Activated naive CD4-positive, alpha-beta T cell treated with anti-CD3 and anti-CD28 coated beads for 36 hours (primary cell): Measurements from ENCODE around the gene ENTREP1. TPM values are rescaled to one million over a fixed set of nuclear protein-coding genes. Genes with fewer than 3 reads are reported as not detected.
A peak's percentile ranks its signal among the peaks of the same experiment; 100 is the strongest.

Experiments
- CTCF ChIA-PET: fragments of 350-600 bp; sonication (Branson Sonifier 250); formaldehyde crosslinking; loops from one replicate; lab custom pipeline; 2021; ENCODE audit warnings: antibody characterized with exemption; lab: Charles Lee
- DNase-seq: peaks from one replicate; pipeline ENCODE4 v3.0.0-alpha.2; 2020
- H3K27ac Mint-ChIP-seq: one replicate; pipeline ENCODE4 v1.8.0; 2021; ENCODE audit warnings: mild to moderate bottlenecking, mixed read lengths
- H3K27me3 Mint-ChIP-seq: one replicate; pipeline ENCODE4 v1.8.0; 2021; ENCODE audit warnings: low read depth, mixed read lengths
- H3K36me3 Mint-ChIP-seq: one replicate; pipeline ENCODE4 v1.8.0; 2021; ENCODE audit warnings: low read depth, mixed read lengths
- H3K4me1 Mint-ChIP-seq: one replicate; pipeline ENCODE4 v1.8.0; 2021; ENCODE audit warnings: low read depth, mixed read lengths
- H3K4me3 Mint-ChIP-seq: one replicate; pipeline ENCODE4 v1.8.0; 2021; ENCODE audit warnings: mild to moderate bottlenecking, moderate library complexity, mixed read lengths
- H3K9me3 Mint-ChIP-seq: one replicate; pipeline ENCODE4 v1.8.0; 2021; ENCODE audit warnings: mixed read lengths
- intact Hi-C: fragments of 100-400 bp; cut with micrococcal nuclease; formaldehyde crosslinking; loops from one replicate; pipeline ENCODE4 v1.15.1; 2023
- total RNA-seq, 2 experiments: library from RNA; stranded (reverse); gene quantifications; one replicate each; pipeline ENCODE4 v1.2.3, GENCODE V29; 2021

The ENTREP1 gene
- not detected for total RNA-seq

- peak within 1 kb of the TSS; percentile 41 for H3K4me3 Mint-ChIP-seq
- CTCF ChIA-PET = no interaction called here
- peaks cover 40% of the 10 kb centered on the region for H3K27me3 Mint-ChIP-seq
- no peaks in the 10 kb centered on the region for H3K36me3 Mint-ChIP-seq
- no peak within 1 kb of the TSS for H3K27ac Mint-ChIP-seq
- no peak for DNase-seq
- H3K9me3 Mint-ChIP-seq = no peaks in the 10 kb centered on the region
- H3K4me1 Mint-ChIP-seq = peaks cover 10% of the 10 kb centered on the region
- intact Hi-C loops = no loop called here
Measured at GRCh38 chr9:69324549-69325401, at the start of gene ENTREP1. TSS of gene ENTREP1 (plus strand) at chr9:69325215. CDS start at chr9:69325310, 95 bp downstream.

- no peak overlapping the region for H3K4me3 Mint-ChIP-seq
- DNase-seq = no peak
- H3K36me3 Mint-ChIP-seq = peaks cover 2% of the 10 kb centered on the region
- CTCF ChIA-PET = no interaction called here
- intact Hi-C loops = no loop called here
- no peak overlapping the region for H3K27ac Mint-ChIP-seq
- no peaks in the 10 kb centered on the region for H3K4me1 Mint-ChIP-seq
- peaks cover 11% of the 10 kb centered on the region for H3K9me3 Mint-ChIP-seq
- peaks cover 13% of the 10 kb centered on the region for H3K27me3 Mint-ChIP-seq
Measured at GRCh38 chr9:69276775-69277174, 48.2 kb upstream of the ENTREP1 start.

GRCh38 chr9:69279084-69279731, 45.8 kb upstream of the ENTREP1 start:
- Mint-ChIP-seq H3K4me3 (no peak overlapping the region), H3K36me3 (peaks cover 2% of the 10 kb centered on the region), H3K9me3 (peaks cover 11% of the 10 kb centered on the region), H3K27ac (no peak overlapping the region), H3K27me3 (peaks cover 20% of the 10 kb centered on the region), H3K4me1 (no peaks in the 10 kb centered on the region)
- intact Hi-C loops = no loop called here
- DNase-seq = peak; percentile 48
- CTCF ChIA-PET = no interaction called here

- CTCF ChIA-PET = no interaction called here
- Mint-ChIP-seq H3K27me3 (peaks cover 19% of the 10 kb centered on the region), H3K4me1 (no peaks in the 10 kb centered on the region), H3K9me3 (peaks cover 9% of the 10 kb centered on the region), H3K27ac (no peak overlapping the region), H3K4me3 (no peak overlapping the region), H3K36me3 (peaks cover 2% of the 10 kb centered on the region)
- no peak for DNase-seq
- intact Hi-C loops = no loop called here
Measured at GRCh38 chr9:69279733-69280132, 45.3 kb upstream of the ENTREP1 start.

- Mint-ChIP-seq H3K36me3 (no peaks in the 10 kb centered on the region), H3K27me3 (peaks cover 29% of the 10 kb centered on the region), H3K4me3 (no peak overlapping the region), H3K27ac (no peak overlapping the region), H3K9me3 (peaks cover 4% of the 10 kb centered on the region), H3K4me1 (no peaks in the 10 kb centered on the region)
- no peak for DNase-seq
- intact Hi-C loops = no loop called here
- CTCF ChIA-PET = no interaction called here
Measured at GRCh38 chr9:69283003-69283402, 42.0 kb upstream of the ENTREP1 start.

- CTCF ChIA-PET = no interaction called here
- Mint-ChIP-seq H3K9me3 (no peaks in the 10 kb centered on the region), H3K36me3 (no peaks in the 10 kb centered on the region), H3K4me1 (no peaks in the 10 kb centered on the region), H3K4me3 (no peak overlapping the region), H3K27me3 (peaks cover 11% of the 10 kb centered on the region), H3K27ac (no peak overlapping the region)
- no peak for DNase-seq
- intact Hi-C loops = no loop called here
Measured at GRCh38 chr9:69292078-69292477, 32.9 kb upstream of the ENTREP1 start.

- no peak for DNase-seq
- peaks cover 6% of the 10 kb centered on the region for H3K27me3 Mint-ChIP-seq
- CTCF ChIA-PET = no interaction called here
- no peak overlapping the region for H3K4me3 Mint-ChIP-seq
- H3K27ac Mint-ChIP-seq = no peak overlapping the region
- intact Hi-C loops = no loop called here
- no peaks in the 10 kb centered on the region for H3K9me3 Mint-ChIP-seq
- H3K36me3 Mint-ChIP-seq = no peaks in the 10 kb centered on the region
- no peaks in the 10 kb centered on the region for H3K4me1 Mint-ChIP-seq
Measured at GRCh38 chr9:69293156-69293555, 31.9 kb upstream of the ENTREP1 start.

GRCh38 chr9:69295872-69296552, 29.0 kb upstream of the ENTREP1 start:
- Mint-ChIP-seq H3K4me1 (no peaks in the 10 kb centered on the region), H3K4me3 (no peak overlapping the region), H3K36me3 (no peaks in the 10 kb centered on the region), H3K27ac (no peak overlapping the region), H3K9me3 (no peaks in the 10 kb centered on the region), H3K27me3 (no peaks in the 10 kb centered on the region)
- CTCF ChIA-PET = no interaction called here
- no peak for DNase-seq
- intact Hi-C loops = no loop called here

GRCh38 chr9:69297300-69297980, 27.6 kb upstream of the ENTREP1 start:
- no peaks in the 10 kb centered on the region for H3K27me3 Mint-ChIP-seq
- DNase-seq = no peak
- no peaks in the 10 kb centered on the region for H3K4me1 Mint-ChIP-seq
- no peak overlapping the region for H3K27ac Mint-ChIP-seq
- intact Hi-C loops = no loop called here
- no peaks in the 10 kb centered on the region for H3K36me3 Mint-ChIP-seq
- no peaks in the 10 kb centered on the region for H3K9me3 Mint-ChIP-seq
- no peak overlapping the region for H3K4me3 Mint-ChIP-seq
- CTCF ChIA-PET = no interaction called here

- DNase-seq = no peak
- no peaks in the 10 kb centered on the region for H3K36me3 Mint-ChIP-seq
- no peak overlapping the region for H3K27ac Mint-ChIP-seq
- no peaks in the 10 kb centered on the region for H3K9me3 Mint-ChIP-seq
- CTCF ChIA-PET = interaction anchor here (1.2 kb wide), 1 partner anchor 11 kb away, joined by 3 read pairs; no protein-coding TSS in a partner anchor
- H3K4me1 Mint-ChIP-seq = no peaks in the 10 kb centered on the region
- no peaks in the 10 kb centered on the region for H3K27me3 Mint-ChIP-seq
- intact Hi-C loops = no loop called here
- H3K4me3 Mint-ChIP-seq = no peak overlapping the region
Measured at GRCh38 chr9:69299315-69299714, 25.7 kb upstream of the ENTREP1 start.

- intact Hi-C loops = no loop called here
- DNase-seq = no peak
- H3K27ac Mint-ChIP-seq = no peak overlapping the region
- H3K36me3 Mint-ChIP-seq = no peaks in the 10 kb centered on the region
- no peaks in the 10 kb centered on the region for H3K9me3 Mint-ChIP-seq
- H3K4me1 Mint-ChIP-seq = no peaks in the 10 kb centered on the region
- H3K27me3 Mint-ChIP-seq = no peaks in the 10 kb centered on the region
- CTCF ChIA-PET = interaction anchor here (0.6 to 1.2 kb wide), 3 partner anchors 10 to 255 kb away, joined by 3 read pairs; no protein-coding TSS in a partner anchor
- no peak overlapping the region for H3K4me3 Mint-ChIP-seq
Measured at GRCh38 chr9:69299826-69300225, 25.2 kb upstream of the ENTREP1 start.

GRCh38 chr9:69303331-69303730, 21.7 kb upstream of the ENTREP1 start:
- CTCF ChIA-PET = no interaction called here
- Mint-ChIP-seq H3K27me3 (peaks cover 5% of the 10 kb centered on the region), H3K36me3 (no peaks in the 10 kb centered on the region), H3K4me1 (no peaks in the 10 kb centered on the region), H3K27ac (no peak overlapping the region), H3K4me3 (no peak overlapping the region), H3K9me3 (no peaks in the 10 kb centered on the region)
- no peak for DNase-seq
- intact Hi-C loops = no loop called here
